PC-3 (cell line): ENCODE results near the gene PLAAT5. TPM values are rescaled to one million over a fixed set of nuclear protein-coding genes. Genes with fewer than 3 reads are reported as not detected.

Source experiments
- ATAC-seq: fragments of 200-7000 bp; cut with Tn5 transposase; 2 replicates; pipeline ENCODE4 v1.9.1; 2020; ENCODE audit warnings: mild to moderate bottlenecking, moderate library complexity
- BruUV-seq: library from RNA; stranded (reverse); fragments of 400-500 nt; replicated peaks from 2 replicates; lab custom pipeline; 2021; lab: Mats Ljungman, UMichigan
- CTCF ChIA-PET: fragments of 300-600 bp; sonication (Branson Sonifier 250); formaldehyde crosslinking; loops from one replicate; lab custom pipeline; 2022; ENCODE audit warnings: antibody characterized with exemption; lab: Charles Lee
- POLR2A ChIA-PET: fragments of 300-600 bp; sonication (Branson Sonifier 250); formaldehyde crosslinking; loops from one replicate; lab custom pipeline; 2022; ENCODE audit warnings: antibody characterized with exemption; ENCODE audit not compliant: unreplicated experiment; lab: Charles Lee
- DNase-seq: peaks from one replicate; pipeline ENCODE4 v3.0.0-alpha.2; 2015
- H2AFZ ChIP-seq: fragments of 300-600 bp; sonication (generic); 2 replicates; pipeline ENCODE4 v1.6.0; 2016; ENCODE audit warnings: antibody characterized with exemption, low read length
- H3F3A ChIP-seq: fragments of 300-600 bp; sonication (generic); one replicate; pipeline ENCODE4 v1.6.0; 2017; ENCODE audit warnings: antibody characterized with exemption, low read length, control low read depth, mild to moderate bottlenecking; ENCODE audit not compliant: unreplicated experiment
- H3K27ac ChIP-seq: fragments of 300-600 bp; sonication (generic); 2 replicates; pipeline ENCODE4 v1.5.1; 2016; ENCODE audit warnings: mild to moderate bottlenecking, low read length
- H3K27me3 ChIP-seq: fragments of 300-600 bp; sonication (generic); 2 replicates; pipeline ENCODE4 v1.6.1; 2016; ENCODE audit warnings: low read length, mixed read lengths
- H3K36me3 ChIP-seq: fragments of 300-600 bp; sonication (generic); 2 replicates; pipeline ENCODE4 v1.6.1; 2016; ENCODE audit warnings: low read depth, mixed run types, low read length, mixed read lengths
- H3K4me1 ChIP-seq: fragments of 300-600 bp; sonication (generic); 2 replicates; pipeline ENCODE4 v1.5.1; 2016; ENCODE audit warnings: low read length; ENCODE audit not compliant: insufficient read depth
- H3K4me2 ChIP-seq: fragments of 300-600 bp; sonication (generic); 2 replicates; pipeline ENCODE4 v1.6.0; 2016; ENCODE audit warnings: low read length
- H3K4me3 ChIP-seq: fragments of 300-600 bp; sonication (generic); 2 replicates; pipeline ENCODE4 v1.5.1; 2016; ENCODE audit warnings: mild to moderate bottlenecking, low read length, mixed read lengths
- H3K79me2 ChIP-seq: fragments of 300-600 bp; sonication (generic); 2 replicates; pipeline ENCODE4 v1.6.1; 2017; ENCODE audit warnings: low read length, mixed read lengths
- H3K9ac ChIP-seq: fragments of 300-600 bp; sonication (generic); 2 replicates; pipeline ENCODE4 v1.6.0; 2016; ENCODE audit warnings: mild to moderate bottlenecking, low read length
- H3K9me2 ChIP-seq: fragments of 300-600 bp; sonication (generic); replicated peaks from 2 replicates; pipeline ENCODE4 v1.6.1; 2016; ENCODE audit warnings: mixed run types, low read length, mixed read lengths
- H3K9me3 ChIP-seq: fragments of 300-600 bp; sonication (generic); 2 replicates; pipeline ENCODE4 v1.6.1; 2016; ENCODE audit warnings: low read length, mixed read lengths
- H4K20me1 ChIP-seq: fragments of 300-600 bp; sonication (generic); 2 replicates; pipeline ENCODE4 v1.6.1; 2016; ENCODE audit warnings: low read length, mixed read lengths
- CTCF ChIP-seq: fragments of 300-600 bp; sonication (generic); conservative IDR thresholded peaks from 2 replicates; pipeline ENCODE4 v1.5.1; 2017; ENCODE audit warnings: antibody characterized with exemption, low read depth, mild to moderate bottlenecking, low read length
- EZH2 ChIP-seq: fragments of 300-600 bp; sonication (generic); IDR thresholded peaks from one replicate; pipeline ENCODE4 v1.6.1; 2017; ENCODE audit warnings: antibody characterized with exemption, mild to moderate bottlenecking, low read length; ENCODE audit not compliant: unreplicated experiment
- EZH2phosphoT487 ChIP-seq: fragments of 300-600 bp; sonication (generic); IDR thresholded peaks from 2 replicates; pipeline ENCODE4 v1.6.1; 2018; ENCODE audit warnings: mild to moderate bottlenecking, antibody characterized with exemption, low read length, borderline replicate concordance
- intact Hi-C: fragments of 100-400 bp; cut with micrococcal nuclease; formaldehyde crosslinking; loops from 2 replicates; pipeline ENCODE4 v1.9.0; 2023
- total RNA-seq: library from RNA; depleted of rRNA; stranded (reverse); fragments of >200 nt; gene quantifications from 2 replicates; pipeline ENCODE4 v1.2.3, GENCODE V29; 2014; rRNA removed

Gene PLAAT5
- total RNA-seq, 1 experiment from 2014 or later = not detected

GRCh38 chr11:63427971-63428508 is 62.9 kb downstream of the PLAAT5 start:
- Histone ChIP-seq H3K9me2 (no peaks in the 10 kb centered on the region), H3K9me3 (no peaks in the 10 kb centered on the region), H3K27me3 (peaks cover 13% of the 10 kb centered on the region; the same call in 1 of the 2 replicates), H3K27ac (no peak overlapping the region), H3K9ac (no peak overlapping the region), H4K20me1 (no peaks in the 10 kb centered on the region), H2AFZ (no peak overlapping the region), H3K36me3 (no peaks in the 10 kb centered on the region), H3K4me1 (no peaks in the 10 kb centered on the region), H3K4me3 (no peak overlapping the region), H3F3A (no peaks in the 10 kb centered on the region), H3K79me2 (no peaks in the 10 kb centered on the region), H3K4me2 (no peak overlapping the region)
- intact Hi-C loops = no loop called here
- ChIA-PET CTCF (no interaction called here), POLR2A (no interaction called here)
- ATAC-seq = no peak
- TF ChIP-seq CTCF = 0 out of 2 replicates have a peak, but pooled peaks have one; percentile 13
- no peak for TF ChIP-seq EZH2
- no peak for DNase-seq
- BruUV-seq = no TSS peak

- no peak for TF ChIP-seq EZH2phosphoT487
- Histone ChIP-seq H3K4me3 (no peak overlapping the region), H3K4me2 (no peak overlapping the region), H2AFZ (no peak overlapping the region), H3K9me2 (no peaks in the 10 kb centered on the region), H3K9me3 (no peaks in the 10 kb centered on the region), H4K20me1 (no peaks in the 10 kb centered on the region), H3K27me3 (peaks cover 31% of the 10 kb centered on the region), H3K79me2 (no peaks in the 10 kb centered on the region), H3K36me3 (no peaks in the 10 kb centered on the region), H3K9ac (no peak overlapping the region), H3F3A (no peaks in the 10 kb centered on the region), H3K27ac (no peak overlapping the region), H3K4me1 (no peaks in the 10 kb centered on the region)
- intact Hi-C loops = no loop called here
- CTCF ChIA-PET = no interaction called here
- DNase-seq (no peak), ATAC-seq (no peak)
- no TSS peak for BruUV-seq
- POLR2A ChIA-PET = no interaction called here
Observed at GRCh38 chr11:63417174-63417852, 73.7 kb downstream of the PLAAT5 start.

Other genes starting within 250 kb of the PLAAT5 start
- not detected in 2 replicates for gene SLC22A25, start 247.6 kb downstream of the PLAAT5 start, total RNA-seq
- gene SLC22A9, start 121.4 kb downstream of the PLAAT5 start, total RNA-seq = not detected in 2 replicates
- gene LGALS12, start 14.9 kb upstream of the PLAAT5 start, total RNA-seq = 0.07 TPM in 1 of 2 replicates, not detected in the other
- 5.4 and 5.6 TPM in 2 replicates for gene PLAAT4, start 45.6 kb upstream of the PLAAT5 start, total RNA-seq
- 3.0 and 5.6 TPM in 2 replicates for gene PLAAT2, start 72.2 kb upstream of the PLAAT5 start, total RNA-seq
- gene PLAAT3, start 123.3 kb upstream of the PLAAT5 start, total RNA-seq = 57.8 and 69.0 TPM in 2 replicates
- gene ATL3, start 180.2 kb upstream of the PLAAT5 start, total RNA-seq = 47.2 and 51.0 TPM in 2 replicates
- 100 and 133 TPM in 2 replicates for gene RTN3, start 190.3 kb upstream of the PLAAT5 start, total RNA-seq